Muscle of leg (tissue), 11 donors: Measurements from ENCODE around the gene GBF1. TPM values are rescaled to one million over a fixed set of nuclear protein-coding genes. Genes with fewer than 3 reads are reported as not detected.

Experiments used
- DNase-seq: peaks from one replicate; pipeline ENCODE4 v3.0.0; 2013
- H3K27ac ChIP-seq: one replicate; pipeline ENCODE4 v1.5.1; 2013; ENCODE audit warnings: mild to moderate bottlenecking, low read length, control low read depth
- H3K27me3 ChIP-seq: one replicate; pipeline ENCODE4 v1.6.1; 2013; ENCODE audit warnings: low read length; ENCODE audit not compliant: control insufficient read depth, insufficient read depth
- H3K36me3 ChIP-seq: one replicate; pipeline ENCODE4 v1.6.1; 2013; ENCODE audit warnings: low read length; ENCODE audit not compliant: control insufficient read depth, insufficient read depth
- H3K4me1 ChIP-seq: one replicate; pipeline ENCODE4 v1.6.1; 2013; ENCODE audit warnings: low read length; ENCODE audit not compliant: control insufficient read depth, insufficient read depth
- H3K4me3 ChIP-seq: one replicate; pipeline ENCODE4 v1.5.1; 2013; ENCODE audit warnings: low read length, control low read depth
- H3K9me3 ChIP-seq: replicated peaks from 2 replicates; pipeline ENCODE4 v1.6.1; 2013; ENCODE audit warnings: low read depth, low read length; ENCODE audit not compliant: control insufficient read depth
- WGBS: methylation state at CpG from one replicate; pipeline ENCODE4 v1.1.5; 2013; ENCODE audit warnings: missing lambda C conversion rate; ENCODE audit not compliant: insufficient coverage; 5-methylcytosine and 5-hydroxymethylcytosine counted together
- polyA plus RNA-seq, 8 donors: library from polyadenylated mRNA; unstranded; fragments of 120-200 nt; gene quantifications; one replicate each; pipeline versions ENCODE4 v1.2.1 to v1.2.3, GENCODE V29; 2013; ENCODE audit warnings: inconsistent platforms in 1 of 8, low replicate concordance in 1 of 8; ENCODE audit not compliant: insufficient read length in 8 of 8, insufficient read depth in 1 of 8
- total RNA-seq: library from RNA; stranded (reverse); fragments of 120-200 nt; gene quantifications from one replicate; pipeline ENCODE4 v1.2.4, GENCODE V29; 2013

The GBF1 gene
- total and polyA plus RNA-seq, 9 donors, result 27.2 to 54.6 (median 44.9) TPM

- WGBS, result 42% methylated on average over 2 of the region's 2 CpGs
- DNase-seq, result peak; percentile 68
Measured at GRCh38 chr10:102327641-102328040, 82.3 kb downstream of the GBF1 start.

DNA sequence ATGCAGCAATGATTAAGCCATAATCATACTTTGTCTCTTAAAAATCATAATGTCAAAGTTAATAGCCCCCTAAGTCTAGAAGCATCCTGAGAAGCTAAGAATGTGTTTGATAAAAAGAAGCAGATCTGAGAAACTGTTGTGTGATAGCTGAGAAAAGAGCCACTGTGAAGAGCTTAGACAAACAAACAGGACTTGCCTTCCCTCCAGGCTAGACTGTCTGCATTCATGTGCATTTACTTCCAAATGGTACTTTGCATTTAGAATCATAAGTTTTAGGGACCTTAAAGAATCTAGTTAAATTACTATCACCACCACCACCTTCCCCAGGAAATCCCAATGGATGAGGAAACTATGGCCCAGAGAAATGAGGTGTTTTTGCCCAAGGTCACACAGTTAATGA lies 87.4 kb downstream of the GBF1 start:
- no peaks in the 10 kb centered on the region for H3K9me3 ChIP-seq
- H3K27me3 ChIP-seq, result no peaks in the 10 kb centered on the region
- no peak overlapping the region for H3K27ac ChIP-seq
- H3K4me1 ChIP-seq, result peaks cover 21% of the 10 kb centered on the region
- H3K4me3 ChIP-seq, result no peak overlapping the region
- no peak for DNase-seq
- peaks cover 24% of the 10 kb centered on the region for H3K36me3 ChIP-seq

More at GRCh38 chr10:102327641-102328040, 82.3 kb downstream of the GBF1 start:
- Histone ChIP-seq H3K27me3 (no peaks in the 10 kb centered on the region), H3K27ac (peak overlapping the region; percentile 86), H3K4me1 (peaks cover 45% of the 10 kb centered on the region), H3K36me3 (peaks cover 7% of the 10 kb centered on the region), H3K4me3 (no peak overlapping the region), H3K9me3 (no peaks in the 10 kb centered on the region)

- 56% methylated on average over 4 of the region's 4 CpGs for WGBS
- no peak overlapping the region for H3K27ac ChIP-seq
- H3K27me3 ChIP-seq, result no peaks in the 10 kb centered on the region
- DNase-seq, result peak; percentile 30
- H3K4me1 ChIP-seq, result peaks cover 12% of the 10 kb centered on the region
- H3K36me3 ChIP-seq, result peaks cover 24% of the 10 kb centered on the region
- H3K4me3 ChIP-seq, result no peak overlapping the region
- H3K9me3 ChIP-seq, result no peaks in the 10 kb centered on the region
Measured at GRCh38 chr10:102334101-102334500, 88.8 kb downstream of the GBF1 start.

DNA sequence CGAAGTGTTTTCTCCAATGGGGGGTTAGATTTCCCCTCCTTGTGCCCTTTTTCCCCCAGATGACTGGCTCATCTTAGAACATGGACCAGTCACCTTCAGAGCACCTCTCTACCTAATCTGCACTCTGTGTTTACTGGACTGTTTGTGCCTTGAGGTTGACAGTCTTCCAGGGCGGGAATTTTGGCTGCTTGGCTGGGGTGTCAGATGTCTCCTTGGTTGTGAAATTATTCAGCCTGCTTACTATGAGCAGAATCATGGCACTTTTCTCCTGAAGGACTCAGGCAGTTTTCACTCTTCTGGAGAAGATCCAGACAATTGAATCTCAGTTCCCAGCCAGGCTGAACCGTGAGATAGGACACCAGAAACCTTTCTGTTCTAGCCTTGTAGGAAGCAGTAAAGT lies 89.9 kb downstream of the GBF1 start:
- no peaks in the 10 kb centered on the region for H3K27me3 ChIP-seq
- peaks cover 11% of the 10 kb centered on the region for H3K4me1 ChIP-seq
- no peak overlapping the region for H3K27ac ChIP-seq
- H3K36me3 ChIP-seq, result peaks cover 24% of the 10 kb centered on the region
- peak; percentile 17 for DNase-seq
- no peaks in the 10 kb centered on the region for H3K9me3 ChIP-seq
- WGBS, result 48% methylated on average over 2 of the region's 3 CpGs
- H3K4me3 ChIP-seq, result no peak overlapping the region

GRCh38 chr10:102341038-102341688 lies 95.8 kb downstream of the GBF1 start:
- H3K36me3 ChIP-seq, result peaks cover 6% of the 10 kb centered on the region
- H3K9me3 ChIP-seq, result no peaks in the 10 kb centered on the region
- H3K27me3 ChIP-seq, result no peaks in the 10 kb centered on the region
- H3K4me3 ChIP-seq, result no peak overlapping the region
- no peaks in the 10 kb centered on the region for H3K4me1 ChIP-seq
- no peak for DNase-seq
- no CpG with 5 or more reads among the region's 2 CpGs for WGBS
- no peak overlapping the region for H3K27ac ChIP-seq

DNA sequence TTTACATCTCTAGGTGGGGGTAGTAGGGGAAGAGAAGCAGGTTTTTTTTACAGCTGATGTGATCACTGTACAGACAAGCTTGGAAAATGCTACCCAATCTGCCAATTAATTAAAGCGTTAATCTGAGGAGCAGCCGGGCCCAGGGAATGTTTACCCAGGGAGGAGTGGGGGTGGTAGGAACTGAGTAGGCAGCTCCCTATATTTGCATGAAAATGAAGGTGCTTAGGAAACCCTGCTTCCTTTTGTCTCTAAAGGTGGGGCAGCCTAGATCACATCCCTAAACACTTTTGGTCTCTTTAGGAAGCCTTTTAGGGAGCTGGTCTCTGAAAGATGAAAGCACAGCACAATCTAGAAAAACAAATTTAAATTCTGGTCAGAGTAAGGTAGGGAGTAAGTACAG lies 97.1 kb downstream of the GBF1 start:
- WGBS, result no CpG with 5 or more reads among the region's 2 CpGs
- Histone ChIP-seq H3K27ac (no peak overlapping the region), H3K9me3 (no peaks in the 10 kb centered on the region), H3K36me3 (peaks cover 12% of the 10 kb centered on the region), H3K4me3 (no peak overlapping the region), H3K4me1 (peaks cover 2% of the 10 kb centered on the region), H3K27me3 (no peaks in the 10 kb centered on the region)
- no peak for DNase-seq

GRCh38 chr10:102342958-102343357 lies 97.6 kb downstream of the GBF1 start:
- no peak for DNase-seq
- H3K36me3 ChIP-seq, result peaks cover 14% of the 10 kb centered on the region
- no peaks in the 10 kb centered on the region for H3K27me3 ChIP-seq
- H3K4me1 ChIP-seq, result peaks cover 6% of the 10 kb centered on the region
- H3K27ac ChIP-seq, result no peak overlapping the region
- H3K4me3 ChIP-seq, result no peak overlapping the region
- H3K9me3 ChIP-seq, result no peaks in the 10 kb centered on the region
- 74% methylated on average over 2 of the region's 3 CpGs for WGBS

GRCh38 chr10:102344067-102344466 lies 98.7 kb downstream of the GBF1 start:
- peaks cover 22% of the 10 kb centered on the region for H3K36me3 ChIP-seq
- no peak overlapping the region for H3K27ac ChIP-seq
- 100% methylated on average over 3 of the region's 3 CpGs for whole genome bisulfite sequencing
- no peaks in the 10 kb centered on the region for H3K9me3 ChIP-seq
- DNase-seq, result no peak
- no peak overlapping the region for H3K4me3 ChIP-seq
- peaks cover 6% of the 10 kb centered on the region for H3K4me1 ChIP-seq
- no peaks in the 10 kb centered on the region for H3K27me3 ChIP-seq

DNA sequence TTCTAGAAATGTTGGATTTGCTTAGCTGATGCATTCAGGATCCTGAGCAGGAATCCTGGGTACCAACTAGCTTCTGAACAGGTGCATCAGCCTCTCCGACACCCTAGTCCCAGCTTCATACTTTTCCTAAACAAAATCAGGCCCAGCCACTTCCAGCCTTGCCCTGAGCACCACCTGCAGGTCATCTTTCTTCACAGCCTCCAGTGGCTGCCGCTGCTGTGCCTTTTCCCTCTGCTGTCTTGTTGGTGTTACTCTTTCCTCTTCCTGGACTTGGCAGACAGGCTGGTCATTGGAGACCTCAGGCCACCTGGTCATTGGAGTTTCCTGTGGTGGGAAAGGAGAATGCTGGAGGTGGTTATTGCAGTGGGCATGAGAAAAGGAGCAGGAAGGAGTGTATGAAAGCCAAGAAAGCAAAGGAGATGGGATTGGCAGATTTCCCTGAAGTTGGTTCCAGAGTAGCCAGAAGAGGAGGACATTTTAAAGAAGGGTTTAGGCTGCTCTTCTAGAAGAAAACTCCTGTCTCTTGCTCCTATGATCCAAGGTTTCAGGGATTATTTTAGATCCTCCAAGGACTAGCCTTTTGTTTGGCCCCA lies 102.0 kb downstream of the GBF1 start:
- Histone ChIP-seq H3K4me1 (peaks cover 6% of the 10 kb centered on the region), H3K4me3 (no peak overlapping the region), H3K9me3 (no peaks in the 10 kb centered on the region), H3K27me3 (no peaks in the 10 kb centered on the region), H3K36me3 (peaks cover 43% of the 10 kb centered on the region), H3K27ac (no peak overlapping the region)
- 69% methylated on average over 2 of the region's 2 CpGs for whole genome bisulfite sequencing
- DNase-seq, result peak; percentile 71

GRCh38 chr10:102352066-102352715 lies 106.9 kb downstream of the GBF1 start:
- H3K4me1 ChIP-seq, result peaks cover 6% of the 10 kb centered on the region
- H3K4me3 ChIP-seq, result no peak overlapping the region
- peak; percentile 64 for DNase-seq
- H3K36me3 ChIP-seq, result peaks cover 80% of the 10 kb centered on the region
- 94% methylated on average over 3 of the region's 7 CpGs for WGBS
- H3K27me3 ChIP-seq, result no peaks in the 10 kb centered on the region
- no peak overlapping the region for H3K27ac ChIP-seq
- H3K9me3 ChIP-seq, result no peaks in the 10 kb centered on the region
